Measurements from ENCODE around the gene FAM228A.
"Not testable (repeated sequence)": the region's sequence is repeated elsewhere in the genome, so short reads cannot be mapped to it uniquely, and the experiment has no call there.

Gene FAM228A

DNA sequence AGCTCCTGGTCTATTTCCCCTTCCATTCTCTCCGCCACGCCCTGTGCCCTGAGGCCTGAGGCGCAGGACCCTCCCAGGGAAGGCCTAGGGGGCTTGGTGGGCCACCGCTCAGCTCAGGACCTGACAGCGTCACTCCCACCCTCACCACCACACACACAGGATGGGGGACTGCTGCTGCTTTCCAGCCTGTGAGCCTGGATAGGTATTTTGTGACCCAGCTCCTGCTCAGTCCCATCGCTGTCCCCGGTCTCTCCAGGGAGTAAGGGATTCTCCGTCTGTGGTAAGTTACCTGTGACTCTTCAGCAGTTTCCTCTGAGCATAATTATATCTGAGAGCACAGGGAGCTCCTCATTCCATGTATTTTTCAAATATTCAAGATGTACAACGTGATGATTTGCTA, 16.3 kb downstream of the FAM228A start:
- no peak for DNase-seq (ENCODE audit: low spot score)

DNA sequence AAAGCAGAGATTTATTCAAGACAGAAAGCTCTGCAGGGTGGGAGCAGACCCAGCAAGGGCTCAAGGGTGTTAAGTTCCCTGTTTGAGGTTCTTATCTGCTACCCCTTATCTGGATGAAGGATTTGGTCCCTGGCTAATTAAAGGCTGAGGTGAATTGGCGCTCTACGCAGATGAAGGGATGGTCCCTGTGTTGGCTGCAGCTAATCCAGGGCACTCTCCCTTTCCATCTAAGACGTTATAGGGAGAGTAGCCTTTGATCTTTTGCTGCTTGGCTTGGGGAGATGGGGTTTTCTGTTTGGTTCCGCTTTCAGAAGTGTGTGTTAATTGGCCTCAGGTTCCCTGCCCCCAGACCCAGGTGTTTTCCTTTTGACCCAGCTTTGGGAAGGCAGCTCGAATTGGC, 17.0 kb downstream of the FAM228A start:
- no peak for DNase-seq (ENCODE audit: low spot score)

DNA sequence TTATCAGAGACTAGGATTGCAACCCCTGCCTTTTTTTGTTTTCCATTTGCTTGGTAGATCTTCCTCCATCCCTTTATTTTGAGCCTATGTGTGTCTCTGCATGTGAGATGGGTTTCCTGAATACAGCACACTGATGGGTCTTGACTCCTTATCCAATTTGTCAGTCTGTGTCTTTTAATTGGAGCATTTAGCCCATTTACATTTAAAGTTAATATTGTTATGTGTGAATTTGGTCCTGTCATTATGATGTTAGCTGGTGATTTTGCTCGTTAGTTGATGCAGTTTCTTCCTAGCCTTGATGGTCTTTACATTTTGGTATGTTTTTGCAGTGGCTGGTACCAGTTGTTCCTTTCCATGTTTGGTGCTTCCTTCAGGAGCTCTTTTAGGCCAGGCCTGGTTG, 22.4 kb downstream of the FAM228A start:
- not testable (repeated sequence) for DNase-seq (ENCODE audit: low spot score)

DNA sequence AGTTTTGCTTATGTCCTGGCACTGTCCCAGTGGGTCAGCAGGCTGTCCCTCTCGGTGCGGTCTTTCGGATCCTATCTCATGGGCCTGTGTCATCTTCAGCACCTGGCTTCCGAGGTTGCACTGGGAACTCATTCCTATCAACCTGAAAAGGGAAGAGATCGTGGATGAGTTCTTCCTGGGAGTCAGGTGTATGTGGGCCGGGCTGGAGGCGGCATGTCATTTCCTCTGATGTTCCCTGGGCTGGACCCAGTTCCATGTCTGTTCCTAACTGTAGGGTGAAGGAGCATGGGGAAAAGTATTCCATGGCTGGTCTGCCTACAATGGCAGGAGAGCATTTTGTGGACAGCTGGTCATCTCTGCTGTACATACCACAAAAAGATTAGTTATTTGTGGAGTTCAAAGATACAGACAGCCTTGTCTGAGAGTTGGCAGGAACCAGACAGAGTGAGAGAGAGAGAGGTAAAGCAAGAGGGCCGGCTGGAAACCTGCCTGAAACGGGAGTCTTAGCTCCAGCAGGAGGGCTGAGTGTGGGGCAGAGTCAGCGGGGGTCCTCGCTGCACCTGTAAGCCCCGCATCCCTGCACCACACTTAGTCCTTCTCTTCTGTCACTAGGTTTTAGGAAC, 25.2 kb downstream of the FAM228A start:
- DNase-seq (ENCODE audit: low spot score), result no peak

DNA sequence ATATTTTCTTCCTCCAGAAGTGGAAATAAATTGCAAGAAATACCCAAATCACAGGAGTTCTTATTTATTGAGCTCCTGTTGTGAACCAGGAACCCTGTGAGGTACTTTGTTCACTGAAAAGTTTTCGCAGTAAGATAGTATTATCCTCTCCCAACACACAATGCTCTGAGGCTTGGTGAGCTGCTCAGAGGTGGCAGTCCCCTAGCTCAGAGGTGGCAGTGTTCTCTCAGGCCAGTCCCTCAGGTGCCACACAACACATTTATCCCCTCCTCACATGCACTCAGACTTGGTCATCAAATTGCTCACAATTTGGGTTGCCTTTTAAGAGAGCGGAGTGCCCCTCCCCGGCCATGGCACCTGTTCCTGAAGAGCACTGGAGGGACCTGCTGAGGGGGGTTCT, 25.9 kb downstream of the FAM228A start:
- no peak for DNase-seq (ENCODE audit: low spot score)

DNA sequence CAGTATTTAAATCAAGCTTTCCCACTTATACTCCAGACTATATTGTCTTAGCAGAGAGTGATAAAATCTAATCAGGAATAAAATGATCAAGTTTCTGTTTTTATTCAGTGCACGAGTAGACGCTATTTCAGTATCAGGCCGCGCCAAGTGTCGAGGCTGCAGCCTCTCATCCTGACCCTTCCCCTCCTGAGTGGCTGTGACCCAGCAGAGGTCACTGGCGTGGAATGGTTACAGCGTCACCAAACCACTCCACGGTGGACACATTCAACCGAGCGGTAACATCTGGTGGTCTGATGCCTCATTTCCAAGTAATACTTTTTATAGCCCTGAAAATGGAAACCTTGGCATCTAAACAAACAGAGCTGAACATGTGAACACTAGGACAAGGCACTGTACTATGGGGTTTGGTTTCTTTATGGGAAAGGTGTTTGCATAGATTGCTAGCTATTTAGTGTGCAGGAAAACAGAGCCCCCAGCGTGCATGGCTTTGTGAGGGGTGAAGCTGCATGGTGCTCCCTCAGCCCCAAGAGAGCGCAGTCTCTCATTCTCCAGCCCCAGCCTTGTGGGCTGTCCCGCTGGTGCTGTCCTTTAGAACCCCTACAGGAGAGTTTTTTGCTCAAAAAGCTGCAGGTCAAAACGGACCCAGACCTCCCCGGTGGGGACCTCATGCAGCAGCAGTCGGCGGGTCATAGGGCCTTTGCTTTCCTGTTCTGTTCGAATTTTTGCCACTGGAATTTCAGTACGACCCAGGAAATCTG, 28.4 kb downstream of the FAM228A start:
- DNase-seq (ENCODE audit: low spot score), result no peak

DNA sequence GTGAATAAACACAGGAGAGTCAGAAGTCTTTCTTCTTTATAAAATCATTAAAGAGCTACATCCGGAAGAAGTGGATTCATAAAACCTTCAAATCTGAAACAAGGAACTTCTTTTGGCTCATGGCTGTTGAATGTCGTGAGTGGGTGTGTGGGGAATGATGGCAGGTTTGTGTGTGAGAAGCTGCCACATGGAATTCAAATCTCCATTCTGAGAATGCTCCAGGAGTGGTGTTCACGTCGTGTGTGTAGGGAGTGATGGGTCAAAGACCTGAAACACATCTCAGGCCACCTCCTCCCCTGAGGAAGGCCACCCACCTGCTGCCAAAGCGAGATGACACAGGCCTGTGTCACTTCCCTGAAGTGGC, 28.9 kb downstream of the FAM228A start:
- DNase-seq (ENCODE audit: low spot score), result no peak

DNA sequence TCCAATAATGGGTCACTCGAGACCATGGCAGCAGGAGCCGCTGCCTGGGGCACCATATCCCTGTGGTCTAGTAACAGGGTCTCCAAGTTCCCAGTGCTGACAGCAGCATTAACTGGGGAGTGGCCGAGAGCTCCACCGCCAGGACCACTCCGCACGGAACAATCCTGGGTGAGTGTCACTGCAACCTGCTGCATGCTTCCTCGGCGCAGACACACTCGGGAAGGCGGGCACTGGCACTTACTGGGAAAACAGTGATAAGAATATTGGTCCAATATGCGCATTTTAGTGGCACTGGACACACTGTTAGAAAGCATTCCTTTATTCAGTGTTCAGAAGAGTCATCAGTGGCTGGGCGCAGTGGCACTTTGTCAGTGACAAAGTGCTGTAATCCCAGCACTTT, 29.7 kb downstream of the FAM228A start:
- DNase-seq (ENCODE audit: low spot score), result no peak

DNA sequence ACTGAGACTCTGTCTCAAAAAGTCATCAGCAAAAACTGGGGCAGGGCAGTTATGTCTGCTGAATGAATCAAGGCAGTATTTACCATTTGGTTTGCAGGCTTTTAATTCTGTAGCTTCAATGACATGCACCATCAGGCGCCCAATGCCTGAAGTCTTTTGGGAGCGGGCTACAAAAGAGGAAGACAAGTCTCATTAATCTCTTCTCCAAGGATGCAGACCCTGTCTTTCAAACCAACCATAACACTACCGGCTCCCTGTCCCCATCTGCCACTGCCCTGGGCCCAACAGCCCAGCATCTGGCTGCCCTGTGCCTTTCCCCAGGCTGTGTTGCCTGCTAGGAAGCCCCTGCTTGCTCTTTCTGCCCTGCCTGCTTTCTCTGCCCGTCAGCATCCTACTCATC, 30.3 kb downstream of the FAM228A start:
- DNase-seq (ENCODE audit: low spot score), result no peak

DNA sequence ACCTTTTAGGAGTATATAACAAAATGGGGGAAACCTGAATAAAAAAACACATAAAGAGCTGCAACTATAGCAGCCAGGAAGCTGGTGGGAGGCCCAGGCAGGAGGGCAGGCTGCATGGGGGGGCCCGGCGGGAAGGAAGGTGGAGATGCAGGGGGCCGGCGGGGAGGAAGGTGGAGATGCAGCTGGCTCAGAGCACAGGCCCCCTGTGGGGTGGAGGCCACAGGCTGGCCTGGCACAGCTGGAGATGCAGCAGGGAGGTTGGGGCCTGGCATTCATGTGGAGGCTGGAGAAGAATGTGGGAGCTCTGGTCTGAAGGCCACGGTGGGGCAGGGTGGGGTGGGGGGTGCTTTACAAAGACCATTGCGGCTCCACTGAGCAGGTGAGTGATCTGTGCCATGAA, 31.4 kb downstream of the FAM228A start:
- DNase-seq (ENCODE audit: low spot score), result no peak

DNA sequence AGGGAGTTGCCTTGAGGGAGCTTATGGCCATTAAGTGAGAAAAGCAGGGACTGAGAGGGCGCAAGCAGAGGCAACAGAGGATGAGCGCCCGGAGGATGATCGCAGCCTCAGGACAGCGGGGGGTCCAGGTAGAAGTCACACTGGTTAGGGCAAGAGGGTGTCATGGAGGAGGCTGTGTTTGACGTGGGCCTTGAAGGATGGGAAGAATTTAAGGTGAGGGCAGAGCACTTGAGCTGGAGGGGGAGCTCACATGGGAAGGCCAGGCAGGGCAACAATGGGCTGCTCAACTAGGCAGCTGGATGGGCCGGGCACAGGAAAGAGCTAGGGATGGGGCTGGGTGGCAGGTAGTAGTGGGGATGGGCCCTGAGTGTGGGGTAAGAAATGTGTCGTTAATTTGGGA, 31.9 kb downstream of the FAM228A start:
- DNase-seq (ENCODE audit: low spot score), result no peak

DNA sequence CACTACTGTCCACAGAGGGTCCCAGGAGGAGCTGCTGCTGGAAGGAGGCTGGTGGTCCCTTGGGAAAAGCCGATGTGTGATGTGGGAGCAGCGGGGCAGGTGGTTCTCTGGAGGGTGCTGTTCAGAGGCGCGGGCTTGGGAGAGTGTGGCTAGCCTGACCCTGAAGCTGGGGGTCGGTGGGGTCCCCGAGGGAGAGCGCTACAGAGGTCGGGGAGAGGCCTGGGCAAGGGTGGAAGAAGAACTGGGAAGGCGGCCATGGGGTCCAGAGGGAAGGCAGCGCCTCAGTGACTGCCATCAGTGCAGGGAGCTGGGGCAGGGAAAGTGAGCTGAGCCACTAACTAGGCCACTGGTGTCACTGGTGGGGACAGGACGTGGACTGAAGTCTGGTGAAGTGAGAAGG, 32.5 kb downstream of the FAM228A start:
- no peak for DNase-seq (ENCODE audit: low spot score)

DNA sequence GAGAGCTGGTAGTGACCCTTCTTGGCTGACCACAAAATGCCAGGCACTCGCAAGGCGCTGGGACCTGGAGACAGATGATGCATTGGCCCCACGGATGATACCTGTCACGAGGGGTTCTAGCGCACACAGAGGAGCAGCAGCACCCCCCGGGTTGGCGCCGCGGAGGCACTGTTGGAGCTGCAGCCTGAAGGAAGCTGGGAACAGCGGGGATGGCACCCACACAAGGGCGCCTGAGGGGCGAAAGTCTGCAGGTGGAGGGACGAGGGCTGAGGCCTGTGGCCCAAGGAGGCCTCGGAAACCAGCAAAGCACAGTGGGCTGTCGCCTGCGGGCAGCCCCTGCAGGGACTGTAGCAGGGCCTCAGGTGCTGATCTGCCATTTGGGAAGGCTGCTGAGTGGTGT, 33.6 kb downstream of the FAM228A start:
- no peak for DNase-seq (ENCODE audit: low spot score)

DNA sequence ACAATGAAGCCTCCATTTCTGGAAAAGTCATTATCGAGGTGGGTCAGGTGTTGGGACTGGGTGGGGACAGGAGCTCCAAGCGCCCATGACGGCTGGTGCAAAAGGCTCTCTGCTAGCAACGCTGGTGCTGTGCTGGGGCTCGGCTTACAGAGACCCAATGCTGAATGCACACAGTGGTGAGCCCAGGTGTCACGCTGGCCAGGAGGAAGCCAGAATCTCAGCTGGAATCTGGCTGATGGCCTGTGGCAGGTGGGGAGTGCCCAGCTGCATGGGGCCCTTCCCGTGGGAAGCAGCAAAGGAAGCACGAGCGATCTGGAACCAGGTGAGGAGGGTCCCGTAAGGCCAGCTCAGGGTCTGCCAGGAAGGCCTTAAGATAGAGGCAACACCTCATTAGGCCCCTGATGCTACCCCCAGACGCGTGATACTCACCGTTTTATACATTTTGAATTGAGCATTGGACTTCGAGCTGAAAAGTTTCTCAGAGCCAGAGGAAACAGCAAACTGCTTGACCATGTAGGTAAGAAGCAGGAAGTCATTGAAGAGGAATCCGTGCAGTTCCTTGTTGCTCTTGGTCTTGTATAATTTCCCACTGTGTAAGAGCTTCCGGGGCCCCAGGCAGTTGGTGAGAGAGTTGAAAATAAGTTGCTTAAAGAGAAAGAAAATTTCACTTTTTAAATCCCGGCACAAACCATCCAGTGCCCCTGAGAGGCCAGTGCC, 34.7 kb downstream of the FAM228A start:
- DNase-seq (ENCODE audit: low spot score), result no peak

DNA sequence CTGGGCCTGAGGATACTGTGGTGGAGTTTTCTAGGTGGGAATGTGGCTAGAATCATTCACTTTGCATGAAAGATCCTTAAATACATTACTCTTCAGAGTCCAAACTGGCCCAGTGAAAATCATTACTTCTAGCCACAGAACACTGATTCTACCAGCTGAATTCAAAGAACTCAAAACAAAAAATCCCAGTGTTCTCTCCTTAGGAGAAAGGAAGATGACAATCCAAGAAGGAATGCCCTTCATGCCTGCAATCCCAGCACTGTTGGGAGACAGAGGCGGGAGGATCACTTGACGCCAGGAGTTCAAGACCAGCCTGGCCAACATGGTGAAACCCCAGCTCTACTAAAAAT, 35.2 kb downstream of the FAM228A start:
- no peak for DNase-seq (ENCODE audit: low spot score)

DNA sequence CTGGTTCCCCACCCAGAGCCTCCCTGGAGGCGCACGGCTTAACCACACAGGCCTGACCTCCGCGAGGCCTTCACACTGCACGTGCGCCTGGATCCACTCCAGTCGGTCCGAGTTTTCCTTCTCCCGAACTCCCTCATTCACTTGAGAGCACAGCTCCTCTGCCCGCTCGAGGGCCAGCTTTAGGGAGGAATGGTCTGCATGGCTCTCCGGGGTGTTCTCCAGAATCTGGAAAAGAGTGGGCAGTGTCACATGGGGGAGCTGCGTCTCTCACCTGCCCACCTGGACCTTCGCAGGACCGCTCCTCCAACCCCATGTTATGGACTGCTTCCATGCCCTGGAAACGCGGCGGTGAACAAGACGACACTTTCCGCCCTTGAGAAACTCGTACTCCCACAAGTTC, 35.9 kb downstream of the FAM228A start:
- no peak for DNase-seq (ENCODE audit: low spot score)

DNA sequence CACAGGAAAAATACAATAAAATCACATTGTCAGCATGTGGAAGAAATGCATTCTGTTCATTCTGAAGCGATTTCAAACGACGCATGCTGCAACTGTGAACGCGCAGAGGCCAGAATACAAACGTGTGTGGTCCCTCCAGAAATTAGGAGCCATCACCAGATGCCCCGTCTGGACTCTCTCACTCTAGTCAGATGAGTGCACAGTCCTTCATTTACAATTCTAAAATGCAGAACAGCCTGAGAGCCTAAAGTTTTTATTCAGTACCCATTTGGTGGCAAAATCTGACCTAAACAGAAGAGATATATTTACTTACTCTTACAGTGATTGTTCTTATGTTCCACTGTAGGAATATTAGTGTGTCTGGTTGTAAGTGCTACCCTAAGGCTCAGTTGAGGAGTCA, 36.6 kb downstream of the FAM228A start:
- no peak for DNase-seq (ENCODE audit: low spot score)

DNA sequence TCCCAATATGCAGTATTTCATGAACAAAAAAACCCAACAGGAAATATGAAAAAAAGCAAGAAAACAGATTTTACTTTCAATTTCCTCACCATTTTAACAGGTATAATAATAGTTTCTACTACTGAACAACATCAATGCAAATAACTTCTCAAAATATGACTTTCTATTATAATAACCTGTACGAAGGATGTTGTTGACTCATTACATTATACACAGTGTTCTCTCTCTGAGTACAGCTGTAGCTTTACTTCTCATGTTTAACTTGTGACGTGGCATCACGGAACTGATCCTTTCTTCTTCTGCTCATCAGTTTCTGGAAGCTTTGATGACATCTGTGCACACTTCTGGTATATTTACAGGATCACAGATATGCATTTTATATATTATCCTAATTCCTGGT, 40.0 kb downstream of the FAM228A start:
- DNase-seq (ENCODE audit: low spot score), result no peak

DNA sequence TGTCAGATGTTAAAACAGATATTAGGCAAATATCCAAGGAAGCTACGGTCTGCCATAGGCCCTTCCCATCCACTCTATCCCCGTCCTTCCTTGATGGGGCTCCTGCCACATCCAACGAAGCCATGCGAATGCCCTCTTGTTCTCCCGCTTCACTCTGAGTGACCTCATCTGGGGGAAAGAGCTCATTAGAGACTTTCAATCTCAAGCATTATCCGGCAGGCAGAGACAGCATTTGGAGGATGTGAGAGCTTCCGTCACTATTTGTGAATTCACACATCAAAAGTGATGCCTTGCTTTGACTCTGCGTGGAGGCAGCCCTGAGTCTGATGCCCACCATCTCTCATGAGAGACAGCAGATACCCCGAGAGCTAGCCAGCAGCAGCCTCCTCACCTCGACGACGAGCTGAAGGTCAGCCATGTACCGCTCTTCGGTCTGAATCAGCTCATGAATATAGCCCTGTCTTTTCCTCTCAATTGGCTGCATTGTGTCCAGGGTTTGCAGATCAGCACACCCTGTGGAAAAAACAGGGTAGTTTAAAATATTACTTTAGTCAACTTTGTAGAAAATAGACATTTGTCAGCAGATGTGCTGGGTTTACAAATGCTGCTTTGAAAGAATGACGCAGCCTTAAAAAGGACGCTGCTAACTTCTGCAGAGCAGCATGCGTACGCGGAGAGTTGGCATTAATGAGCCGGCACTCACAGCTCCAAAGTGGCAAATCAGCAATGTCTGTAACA, 45.9 kb downstream of the FAM228A start:
- no peak for DNase-seq (ENCODE audit: low spot score)

DNA sequence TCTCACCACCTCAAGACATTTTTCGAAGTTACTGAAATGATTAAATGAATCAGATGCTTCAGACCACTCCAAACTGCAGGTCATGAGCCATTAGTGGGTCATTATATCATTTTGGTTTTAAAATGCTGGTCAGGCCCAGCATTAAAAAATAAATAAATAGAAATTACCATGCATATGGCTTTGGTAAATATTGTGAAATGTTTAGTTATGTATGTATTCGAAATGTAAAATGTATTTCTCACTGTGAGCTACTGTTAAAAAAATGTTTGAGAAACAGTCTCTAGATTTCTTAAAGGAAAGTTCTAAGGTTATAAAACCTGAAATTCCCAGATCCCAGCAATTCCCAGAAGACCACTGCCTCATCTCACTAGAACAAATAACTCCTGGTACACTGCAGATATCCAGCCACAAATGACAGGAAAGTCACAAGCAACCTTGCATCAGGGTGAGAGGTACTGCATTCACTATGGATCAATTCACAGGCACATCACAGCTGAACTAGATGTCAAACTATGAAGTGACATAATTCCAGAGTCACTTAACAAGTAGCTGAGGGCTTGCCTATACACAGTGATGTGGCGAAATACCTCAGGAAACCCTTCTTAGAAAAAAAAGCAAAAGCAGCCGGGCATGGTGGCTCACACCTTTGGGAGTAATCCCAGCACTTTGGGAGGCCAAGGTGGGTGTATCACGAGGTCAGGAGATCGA, 46.6 kb downstream of the FAM228A start:
- no peak for DNase-seq (ENCODE audit: low spot score)

DNA sequence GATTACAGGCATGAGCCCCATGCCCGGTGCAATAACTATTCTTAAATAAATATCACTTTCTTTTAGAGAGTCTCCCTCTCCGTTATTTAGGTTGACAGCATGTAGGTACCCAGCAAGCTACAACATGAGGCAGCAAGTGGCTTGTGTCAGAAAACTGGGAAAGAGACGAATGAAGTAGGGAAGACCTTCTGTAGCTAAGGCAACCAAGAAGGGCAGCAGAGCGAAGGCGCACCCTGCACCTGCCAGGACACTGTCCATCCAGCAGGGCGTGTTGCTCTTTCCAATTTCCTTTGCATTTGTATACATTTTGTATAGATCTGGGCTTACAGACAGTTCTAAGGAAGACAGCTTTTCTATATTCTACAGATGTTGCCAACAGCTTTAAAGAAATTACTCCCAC, 48.1 kb downstream of the FAM228A start:
- DNase-seq (ENCODE audit: low spot score), result no peak

DNA sequence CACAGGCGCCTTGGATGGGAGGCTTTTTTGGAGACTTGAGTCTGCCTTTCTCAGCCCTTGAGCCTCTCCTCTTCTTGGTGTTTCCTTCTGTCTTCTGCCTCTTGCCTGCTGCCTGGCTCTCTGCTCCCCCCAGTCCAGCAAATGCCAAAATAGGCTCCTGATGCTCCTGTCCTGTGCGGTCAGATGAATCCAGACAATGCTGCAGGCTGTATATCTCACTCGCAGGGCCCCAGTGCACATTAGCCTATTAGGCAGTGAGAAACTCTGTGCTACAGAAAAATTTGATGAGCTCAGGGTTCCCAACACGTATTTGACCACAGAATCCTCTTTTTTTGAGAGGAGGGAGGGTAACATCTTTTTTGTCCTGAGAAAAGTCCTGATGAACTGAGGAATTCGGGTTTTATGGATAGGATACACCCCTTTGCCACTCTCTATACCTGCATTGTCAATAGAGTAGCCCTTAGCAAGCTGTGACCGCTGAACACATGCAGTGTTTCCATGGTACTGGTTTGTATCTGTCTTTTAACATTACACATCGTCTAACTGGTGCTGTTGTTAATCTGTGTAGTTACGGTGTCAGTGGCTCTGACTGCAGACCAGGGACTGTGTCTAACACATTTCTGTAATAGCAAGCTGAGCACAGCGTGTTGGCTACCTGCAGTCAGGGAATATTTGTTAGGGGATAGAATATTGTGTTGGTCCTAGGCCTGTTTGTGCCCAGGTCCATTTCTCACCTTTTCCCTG, 50.8 kb downstream of the FAM228A start:
- no peak for DNase-seq (ENCODE audit: low spot score)

All from AG08396 (cell line).